ENCODE data around the gene CELSR2.

CELSR2 gene

GRCh38 chr1:109225711-109226445, 23.5 kb upstream of the CELSR2 start:
- in situ Hi-C loops (cut with MboI; ENCODE audit: low sequenced_read_pairs), result no loop called here

- in situ Hi-C loops (cut with MboI; ENCODE audit: low sequenced_read_pairs), result no loop called here
Observed at GRCh38 chr1:109228167-109228566, 21.2 kb upstream of the CELSR2 start.

GRCh38 chr1:109229531-109230127, 19.7 kb upstream of the CELSR2 start:
- in situ Hi-C loops (cut with MboI; ENCODE audit: low sequenced_read_pairs), result no loop called here

- in situ Hi-C loops (cut with MboI; ENCODE audit: low sequenced_read_pairs), result no loop called here
Observed at GRCh38 chr1:109231066-109231465, 18.3 kb upstream of the CELSR2 start.

- in situ Hi-C loops (cut with MboI; ENCODE audit: low sequenced_read_pairs), result no loop called here
Observed at GRCh38 chr1:109235137-109235536, 14.2 kb upstream of the CELSR2 start.

GRCh38 chr1:109237512-109237911, 11.8 kb upstream of the CELSR2 start:
- in situ Hi-C loops (cut with MboI; ENCODE audit: low sequenced_read_pairs), result no loop called here

- in situ Hi-C loops (cut with MboI; ENCODE audit: low sequenced_read_pairs), result no loop called here
Observed at GRCh38 chr1:109238382-109238781, 11.0 kb upstream of the CELSR2 start.

GRCh38 chr1:109239047-109239408, 10.3 kb upstream of the CELSR2 start:
- in situ Hi-C loops (cut with MboI; ENCODE audit: low sequenced_read_pairs), result no loop called here

- in situ Hi-C loops (cut with MboI; ENCODE audit: low sequenced_read_pairs), result no loop called here
Observed at GRCh38 chr1:109239409-109240068, 9.8 kb upstream of the CELSR2 start.

- in situ Hi-C loops (cut with MboI; ENCODE audit: low sequenced_read_pairs), result no loop called here
Observed at GRCh38 chr1:109240158-109241152, 8.9 kb upstream of the CELSR2 start.

- in situ Hi-C loops (cut with MboI; ENCODE audit: low sequenced_read_pairs), result no loop called here
Observed at GRCh38 chr1:109241344-109241743, 8.0 kb upstream of the CELSR2 start.

GRCh38 chr1:109241841-109242345, 7.4 kb upstream of the CELSR2 start:
- in situ Hi-C loops (cut with MboI; ENCODE audit: low sequenced_read_pairs), result no loop called here

- in situ Hi-C loops (cut with MboI; ENCODE audit: low sequenced_read_pairs), result no loop called here
Observed at GRCh38 chr1:109242387-109242786, 7.0 kb upstream of the CELSR2 start.

- in situ Hi-C loops (cut with MboI; ENCODE audit: low sequenced_read_pairs), result no loop called here
Observed at GRCh38 chr1:109243221-109243620, 6.1 kb upstream of the CELSR2 start.

GRCh38 chr1:109243860-109244552, 5.3 kb upstream of the CELSR2 start:
- in situ Hi-C loops (cut with MboI; ENCODE audit: low sequenced_read_pairs), result no loop called here

GRCh38 chr1:109246141-109246551, 3.2 kb upstream of the CELSR2 start:
- in situ Hi-C loops (cut with MboI; ENCODE audit: low sequenced_read_pairs), result no loop called here

- in situ Hi-C loops (cut with MboI; ENCODE audit: low sequenced_read_pairs), result no loop called here
Observed at GRCh38 chr1:109247401-109248365, 1.7 kb upstream of the CELSR2 start.

- in situ Hi-C loops (cut with MboI; ENCODE audit: low sequenced_read_pairs), result no loop called here
Observed at GRCh38 chr1:109248444-109248796, 919 bp upstream of the CELSR2 start.

Measured in HL-60/S4 treated with retinoic acid at 250 ng/mL for 4 days and 3 days (cell line).